ENCODE data around the gene KRTAP1-1. TPM values are rescaled to one million over a fixed set of nuclear protein-coding genes. Genes with fewer than 3 reads are reported as not detected.
A peak's percentile ranks its signal among the peaks of the same experiment; 100 is the strongest.
"Not testable (repeated sequence)": the region's sequence is repeated elsewhere in the genome, so short reads cannot be mapped to it uniquely, and the experiment has no call there.

KRTAP1-1 gene, protein sequence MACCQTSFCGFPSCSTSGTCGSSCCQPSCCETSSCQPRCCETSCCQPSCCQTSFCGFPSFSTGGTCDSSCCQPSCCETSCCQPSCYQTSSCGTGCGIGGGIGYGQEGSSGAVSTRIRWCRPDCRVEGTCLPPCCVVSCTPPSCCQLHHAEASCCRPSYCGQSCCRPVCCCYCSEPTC
- total RNA-seq (2014; rRNA removed; shearing (Covaris generic)), result not detected in 2 replicates

GRCh38 chr17:41040783-41041571 is at the start of gene KRTAP1-1:
TSS of gene KRTAP1-1 (minus strand) at chr17:41041450. CDS start at chr17:41041397, 53 bp downstream.
- DNase-seq (ENCODE audit: low read depth), result not testable (repeated sequence)

GRCh38 chr17:41088760-41089352 is 47.6 kb upstream of the KRTAP1-1 start:
- not testable (repeated sequence) for DNase-seq (ENCODE audit: low read depth)

DNA sequence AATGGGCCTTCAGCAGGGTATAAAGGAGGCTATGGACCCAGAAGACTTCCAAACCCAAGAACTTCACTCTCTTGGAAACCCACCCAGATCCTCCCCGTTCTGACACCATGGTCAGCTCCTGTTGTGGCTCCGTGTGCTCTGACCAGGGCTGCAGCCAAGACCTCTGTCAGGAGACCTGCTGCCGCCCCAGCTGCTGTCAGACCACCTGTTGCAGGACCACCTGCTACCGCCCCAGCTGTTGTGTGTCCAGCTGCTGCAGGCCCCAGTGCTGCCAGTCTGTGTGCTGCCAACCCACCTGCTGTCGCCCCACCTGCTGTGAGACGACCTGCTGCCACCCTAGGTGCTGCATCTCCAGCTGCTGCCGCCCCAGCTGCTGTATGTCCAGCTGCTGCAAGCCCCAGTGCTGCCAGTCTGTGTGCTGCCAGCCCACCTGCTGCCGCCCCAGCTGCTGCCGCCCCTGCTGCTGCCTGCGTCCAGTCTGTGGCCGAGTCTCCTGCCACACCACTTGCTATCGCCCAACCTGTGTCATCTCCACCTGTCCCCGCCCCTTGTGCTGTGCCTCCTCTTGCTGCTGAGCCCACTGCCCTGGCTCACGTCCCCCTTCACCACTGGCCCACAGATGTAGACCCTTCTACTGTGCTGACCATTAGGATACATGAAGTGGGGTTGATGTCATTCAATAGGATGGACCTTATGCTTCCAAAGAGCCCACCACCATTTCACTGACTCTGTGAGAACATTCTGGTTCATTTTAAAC is 43.0 kb upstream of the KRTAP1-1 start, which contains the start of gene KRTAP4-7:
Gene KRTAP4-7, plus strand, starts transcription at position 51 of the 757 bp plus-strand sequence. Its CDS starts 57 bp downstream, at position 108.
- not testable (repeated sequence) for DNase-seq (ENCODE audit: low read depth)

DNA sequence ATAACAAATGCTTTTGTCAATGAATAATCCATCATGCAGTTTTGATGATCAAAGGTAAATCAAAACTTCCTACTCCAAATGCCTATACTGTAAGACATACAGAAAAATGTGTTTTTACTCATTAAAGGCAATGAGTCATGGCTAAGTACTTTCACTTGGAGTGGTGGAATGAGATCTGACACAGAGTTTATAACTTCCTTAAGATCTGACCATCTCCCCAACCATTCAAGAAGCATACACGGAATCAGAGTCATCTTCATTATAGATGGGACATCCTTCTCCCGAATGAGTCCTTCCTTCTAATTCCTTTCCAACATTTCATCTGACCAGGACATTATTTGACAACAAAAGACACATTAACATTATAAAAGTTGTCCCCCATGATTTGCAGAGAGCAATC is 42.2 kb upstream of the KRTAP1-1 start:
- peak; percentile 66 for DNase-seq (ENCODE audit: low read depth)

DNA sequence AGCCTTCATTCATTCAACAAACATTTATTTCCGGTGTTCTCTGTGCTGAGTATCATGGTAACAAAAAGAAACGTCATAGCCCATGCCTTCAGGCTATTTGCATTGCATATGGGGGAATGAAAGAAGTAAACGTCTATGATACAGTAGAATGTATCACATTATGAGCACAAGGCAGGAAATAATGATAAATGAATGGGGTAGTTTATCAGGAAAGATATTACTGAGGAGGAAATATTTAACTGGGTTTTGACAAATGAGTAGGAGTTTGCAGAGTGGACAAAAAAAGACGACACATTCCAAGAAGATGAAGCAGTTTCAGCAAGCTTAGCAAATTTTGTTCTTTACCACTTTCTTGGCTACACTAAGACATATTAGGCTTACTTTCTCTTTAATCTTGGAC is 41.4 kb upstream of the KRTAP1-1 start:
- DNase-seq (ENCODE audit: low read depth), result peak; percentile 40

DNA sequence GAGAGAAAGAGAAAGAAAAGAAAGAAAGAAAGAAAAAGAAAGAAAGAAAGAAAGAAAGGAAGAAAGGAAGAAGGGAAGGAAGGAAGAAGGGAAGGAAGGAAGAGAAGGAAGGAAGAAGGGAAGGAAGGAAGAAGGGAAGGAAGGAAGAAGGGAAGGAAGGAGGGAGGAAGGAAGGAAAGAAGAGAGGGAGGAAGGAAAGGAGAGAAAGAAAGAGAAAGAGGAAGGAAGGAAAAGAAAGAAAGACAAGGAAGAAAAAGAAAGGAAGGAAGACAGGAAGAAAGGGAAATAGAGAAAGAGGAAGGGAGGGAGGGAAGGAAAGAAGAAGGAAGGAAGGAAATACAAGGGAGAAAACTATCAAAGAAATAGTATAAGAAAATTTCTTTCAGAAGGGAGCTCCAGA is 35.5 kb upstream of the KRTAP1-1 start:
- DNase-seq (ENCODE audit: low read depth), result no peak

- DNase-seq (ENCODE audit: low read depth), result no peak
Observed at GRCh38 chr17:41073676-41074075, 32.4 kb upstream of the KRTAP1-1 start.

DNA sequence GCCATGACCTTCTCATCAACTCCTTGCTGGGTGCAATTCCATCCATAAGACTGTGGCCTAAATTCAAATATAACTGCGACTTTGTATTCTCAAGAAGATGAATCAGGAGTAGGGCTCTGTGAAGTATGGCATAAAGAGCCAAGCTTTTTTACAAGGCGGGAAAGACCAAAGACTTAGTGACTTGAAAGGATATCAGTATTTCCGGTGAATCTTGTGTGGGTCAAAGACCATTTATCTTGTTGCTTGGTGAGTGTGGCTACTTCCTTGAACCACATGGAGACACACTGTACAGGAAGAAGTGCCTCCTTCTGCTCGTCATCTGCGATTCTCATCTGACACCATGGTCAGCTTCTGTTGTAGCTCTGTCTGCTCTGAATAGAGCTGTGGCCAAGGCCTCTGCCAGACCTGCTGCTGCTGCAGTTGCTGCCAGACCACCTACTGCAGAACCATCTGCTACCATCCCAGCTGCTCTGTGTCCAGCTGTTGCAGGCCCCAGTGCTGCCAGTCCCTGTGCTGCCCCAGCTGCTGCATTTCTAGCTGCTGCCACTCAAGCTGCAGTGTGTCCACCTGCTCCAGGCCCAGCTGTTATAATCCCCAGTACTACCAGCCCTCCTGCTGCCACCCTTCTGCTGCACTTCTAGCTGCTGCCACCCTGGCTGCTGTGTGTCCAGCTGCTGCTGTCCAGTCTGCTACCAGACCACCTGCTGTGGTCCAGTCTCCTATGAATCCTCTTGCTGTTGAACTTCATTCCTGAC is 30.5 kb upstream of the KRTAP1-1 start:
- DNase-seq (ENCODE audit: low read depth), result no peak

GRCh38 chr17:41069031-41069430 is 27.8 kb upstream of the KRTAP1-1 start:
- DNase-seq (ENCODE audit: low read depth), result no peak

- no peak for DNase-seq (ENCODE audit: low read depth)
Observed at GRCh38 chr17:41067281-41067680, 26.0 kb upstream of the KRTAP1-1 start.

- peak; percentile 97 for DNase-seq (ENCODE audit: low read depth)
Observed at GRCh38 chr17:41065829-41066624, 24.8 kb upstream of the KRTAP1-1 start, which contains the start of gene KRTAP2-4. TSS of gene KRTAP2-4 (minus strand) at chr17:41065879. CDS start at chr17:41065845, 34 bp downstream.

DNA sequence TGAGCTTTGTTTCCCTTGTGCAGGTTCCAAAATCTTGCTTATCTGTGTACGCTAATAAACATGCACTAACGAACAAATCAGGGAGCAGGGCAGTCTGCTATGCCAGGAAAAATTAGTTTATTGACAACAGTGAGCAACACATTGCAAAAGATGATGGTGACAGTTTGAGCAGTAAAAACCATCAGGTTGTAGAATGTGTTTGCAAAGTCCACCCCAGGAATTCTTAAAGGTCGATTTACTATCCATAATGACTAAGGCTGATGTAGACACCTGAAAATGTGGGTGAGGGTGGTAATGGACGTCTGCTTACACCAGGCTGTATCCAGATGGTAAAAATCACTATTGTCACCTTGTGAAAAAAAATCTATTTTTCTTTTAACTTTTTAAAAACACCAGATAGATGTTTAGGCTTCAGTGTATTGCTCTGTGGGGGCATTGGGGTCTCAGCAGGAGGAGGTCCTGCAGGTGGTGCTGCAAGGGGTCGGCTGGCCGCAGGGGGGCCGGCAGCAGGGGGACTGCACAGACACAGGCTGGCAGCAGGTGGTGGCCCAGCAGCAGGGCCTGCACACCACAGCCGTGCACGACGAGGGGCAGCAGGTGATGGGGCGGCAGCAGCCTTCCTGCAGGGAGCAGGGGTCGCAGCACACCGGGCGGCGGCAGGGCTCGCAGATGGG is 23.9 kb upstream of the KRTAP1-1 start:
- not testable (repeated sequence) for DNase-seq (ENCODE audit: low read depth)

- DNase-seq (ENCODE audit: low read depth), result peak; percentile 49
Observed at GRCh38 chr17:41064301-41064700, 23.1 kb upstream of the KRTAP1-1 start.

DNA sequence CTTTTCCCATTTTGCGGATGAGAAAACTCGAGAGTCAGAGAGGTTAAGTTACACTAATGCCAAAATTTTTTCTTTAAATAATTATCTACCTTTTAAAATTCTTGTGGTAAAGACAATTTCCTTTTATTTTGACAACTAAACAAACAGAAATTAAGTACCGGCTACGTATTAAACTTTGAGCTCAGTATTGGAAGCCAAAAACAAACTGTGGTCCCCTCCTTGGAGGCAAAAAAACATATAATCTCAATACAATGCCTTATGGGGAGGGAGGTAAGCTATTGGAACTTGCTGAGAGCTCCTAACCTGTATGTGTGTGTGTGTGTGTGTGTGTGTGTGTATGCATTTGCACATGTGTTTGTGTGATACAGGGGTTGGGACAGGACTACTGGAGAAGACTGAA is 22.2 kb upstream of the KRTAP1-1 start:
- peak; percentile 61 for DNase-seq (ENCODE audit: low read depth)

GRCh38 chr17:41061964-41062363 is 20.7 kb upstream of the KRTAP1-1 start:
- DNase-seq (ENCODE audit: low read depth), result peak; percentile 94

DNA sequence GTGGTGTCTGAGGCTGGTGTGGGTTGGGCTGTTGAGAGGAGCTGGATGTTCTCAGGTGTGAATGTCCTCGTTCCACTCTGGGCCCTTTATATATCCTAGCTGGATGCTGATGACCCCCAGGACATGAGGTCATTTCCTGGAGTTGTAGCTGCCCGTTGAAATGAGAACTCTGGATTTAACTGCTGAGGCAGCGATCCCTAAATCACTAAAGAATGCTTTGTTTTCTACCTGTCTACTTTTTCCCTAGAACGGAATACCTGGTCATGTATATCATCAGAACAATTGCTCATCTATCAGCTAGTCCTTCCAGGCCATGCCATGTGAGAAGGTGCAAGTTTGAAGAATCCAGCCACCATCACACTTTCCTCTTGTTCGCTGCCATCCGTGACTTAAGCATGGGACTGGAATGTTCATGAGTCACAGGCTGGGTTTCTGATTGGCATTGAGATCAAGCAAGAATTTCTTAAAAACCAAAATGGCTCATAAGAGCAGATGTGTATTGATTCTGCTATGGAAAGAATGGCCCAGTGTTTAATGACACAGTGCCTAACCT is 18.9 kb upstream of the KRTAP1-1 start, which contains the start of gene KRTAP2-3:
Gene KRTAP2-3, minus strand, starts transcription at position 63 of the 553 bp plus-strand sequence. CDS start 64 bp downstream, outside the sequence.
- DNase-seq (ENCODE audit: low read depth), result peak; percentile 97

DNA sequence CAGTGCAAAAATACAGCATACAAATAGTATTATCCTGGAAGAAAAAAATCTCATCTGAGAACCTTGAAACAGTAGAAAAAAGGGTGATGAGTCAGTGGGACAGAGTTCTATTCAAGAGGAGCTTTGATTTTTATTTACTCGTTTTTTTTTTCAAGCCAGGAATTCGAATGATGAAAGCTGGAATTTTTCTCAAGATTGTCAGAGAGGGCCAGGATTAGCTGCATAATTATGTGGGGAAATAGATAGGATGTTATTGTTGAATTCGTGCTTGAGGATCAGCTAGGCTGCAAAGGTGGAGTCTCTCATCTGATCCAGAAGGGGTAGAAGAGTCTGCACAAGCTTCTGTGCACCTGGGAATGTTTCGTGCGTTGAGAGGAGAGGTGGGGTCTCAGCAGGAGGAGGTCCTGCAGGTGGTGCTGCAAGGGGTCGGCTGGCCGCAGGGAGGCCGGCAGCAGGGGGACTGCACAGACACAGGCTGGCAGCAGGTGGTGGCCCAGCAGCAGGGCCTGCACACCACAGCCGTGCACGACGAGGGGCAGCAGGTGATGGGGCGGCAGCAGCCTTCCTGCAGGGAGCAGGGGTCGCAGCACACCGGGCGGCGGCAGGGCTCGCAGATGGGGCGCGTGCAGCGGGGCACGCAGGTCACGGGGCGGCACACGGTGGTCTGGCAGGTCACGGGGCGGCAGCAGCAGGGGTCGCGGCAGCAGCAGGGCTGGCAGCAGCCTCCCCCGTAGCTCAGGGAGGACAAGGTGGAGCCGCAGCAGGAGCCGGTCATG is 18.2 kb upstream of the KRTAP1-1 start:
- DNase-seq (ENCODE audit: low read depth), result peak; percentile 92

DNA sequence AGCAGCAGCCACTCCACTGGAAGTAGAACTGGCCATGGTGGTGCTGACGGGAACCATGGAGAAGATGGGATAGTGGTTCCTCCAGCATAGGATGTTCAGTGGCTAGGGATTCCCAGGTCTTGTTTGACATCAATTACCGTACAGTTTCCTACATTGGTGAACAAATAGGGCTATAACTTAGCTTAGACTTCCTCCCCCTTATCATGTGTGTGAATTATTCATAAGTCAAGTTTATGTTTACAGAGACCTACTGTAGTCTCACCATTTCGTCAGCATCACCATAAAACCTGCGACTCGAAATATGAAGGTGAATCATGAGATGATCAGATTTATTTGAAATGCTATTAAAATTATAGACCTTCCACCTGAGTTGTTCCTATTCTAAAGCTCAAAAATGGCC is 17.5 kb upstream of the KRTAP1-1 start:
- peak; percentile 58 for DNase-seq (ENCODE audit: low read depth)

Data from M059J (cell line).